Tibial nerve (tissue), 4 donors: ENCODE results near the gene HAL. TPM values are rescaled to one million over a fixed set of nuclear protein-coding genes. Genes with fewer than 3 reads are reported as not detected.

Experiments used
- DNase-seq, 2 donors: peaks; one replicate each; pipeline ENCODE4 v3.0.0-alpha.2; 2019; ENCODE audit warnings: low spot score in 2 of 2
- H3K27ac ChIP-seq, 4 donors: fragments of 200-600 bp; sonication (generic) in 3 of 4; one replicate each; pipeline ENCODE4 v1.5.1; 2017 to 2019; ENCODE audit warnings: mild to moderate bottlenecking in 1 of 4
- H3K27me3 ChIP-seq, 2 donors: fragments of 200-600 bp; sonication (generic) in 1 of 2; one replicate each; pipeline versions ENCODE4 v1.5.1 to v1.6.0; 2017 to 2019
- H3K36me3 ChIP-seq, 3 donors: fragments of 200-600 bp; sonication (generic); one replicate each; pipeline ENCODE4 v1.5.1; 2018 to 2019
- H3K4me1 ChIP-seq, 4 donors: fragments of 200-600 bp; sonication (generic) in 3 of 4; one replicate each; pipeline ENCODE4 v1.5.1; 2017 to 2019
- H3K4me3 ChIP-seq, 4 donors: fragments of 200-600 bp; sonication (generic) in 3 of 4; one replicate each; pipeline ENCODE4 v1.5.1; 2017 to 2019; ENCODE audit warnings: mild to moderate bottlenecking in 1 of 4, moderate library complexity in 1 of 4
- H3K9me3 ChIP-seq, 4 donors: fragments of 200-600 bp; sonication (generic) in 3 of 4; one replicate each; pipeline ENCODE4 v1.5.1; 2017 to 2019
- CTCF ChIP-seq, 5 experiments: fragments of 200-600 bp in 3 of 5; fragments of 450-650 bp in 2 of 5; sonication (generic) in 3 of 5; IDR thresholded peaks; one replicate each; pipeline ENCODE4 v1.5.1; 2016 to 2019; ENCODE audit warnings: antibody characterized with exemption in 5 of 5, mild to moderate bottlenecking in 3 of 5, moderate library complexity in 2 of 5
- EP300 ChIP-seq, 2 donors: sonication (generic); formaldehyde crosslinking; IDR thresholded peaks; one replicate each; pipeline ENCODE4 v1.6.1; 2017; ENCODE audit warnings: antibody characterized with exemption in 2 of 2, mild to moderate bottlenecking in 1 of 2
- POLR2A ChIP-seq, 2 donors: fragments of 450-650 bp; IDR thresholded peaks; one replicate each; pipeline ENCODE4 v1.6.1; 2017; ENCODE audit warnings: antibody characterized with exemption in 2 of 2, mild to moderate bottlenecking in 2 of 2, moderate library complexity in 2 of 2
- WGBS, 2 donors: methylation state at CpG; one replicate each; pipeline ENCODE4 v1.1.5; 2018; 5-methylcytosine and 5-hydroxymethylcytosine counted together
- total RNA-seq, 4 donors: library from RNA; depleted of rRNA; stranded (reverse); fragments of >200 nt; gene quantifications; one replicate each; pipeline ENCODE4 v1.1.0, GENCODE V29; 2016

HAL gene
- total RNA-seq, 4 donors from 2014 or later = 0.20 to 1.5 (median 0.32) TPM

- WGBS, 2 donors = 87% methylated on average over 3 of the region's 3 CpGs
- TF ChIP-seq CTCF (IDR thresholded peaks at IDR 0.05) (no peak), EP300 (IDR thresholded peaks at IDR 0.05) (no peak), POLR2A (IDR thresholded peaks at IDR 0.05) (no peak)
- Histone ChIP-seq H3K36me3 (peaks cover 0 to 87% (median 13%) of the 10 kb centered on the region in 3 donors), H3K27me3 (no peaks in the 10 kb centered on the region), H3K9me3 (no peaks in the 10 kb centered on the region), H3K4me3 (no peak overlapping the region), H3K27ac (no peak overlapping the region), H3K4me1 (no peaks in the 10 kb centered on the region)
- no peak for DNase-seq
Observed at GRCh38 chr12:96014943-96015599, 18.9 kb upstream of the HAL start.

GRCh38 chr12:96007729-96008128 is 11.6 kb upstream of the HAL start:
- no peaks in the 10 kb centered on the region for H3K9me3 ChIP-seq
- DNase-seq = no peak
- peaks cover 0 to 87% (median 32%) of the 10 kb centered on the region in 3 donors for H3K36me3 ChIP-seq
- TF ChIP-seq CTCF (IDR thresholded peaks at IDR 0.05) (no peak), POLR2A (IDR thresholded peaks at IDR 0.05) (no peak), EP300 (IDR thresholded peaks at IDR 0.05) (no peak)
- no peak overlapping the region for H3K27ac ChIP-seq
- no peak overlapping the region for H3K4me3 ChIP-seq
- H3K4me1 ChIP-seq = no peaks in the 10 kb centered on the region
- WGBS, 2 donors = 23 to 45% methylated on average over 1 of the region's 1 CpG
- H3K27me3 ChIP-seq = no peaks in the 10 kb centered on the region

- Histone ChIP-seq H3K36me3 (peaks cover 2 to 87% (median 22%) of the 10 kb centered on the region in 3 donors), H3K4me1 (no peaks in the 10 kb centered on the region), H3K27ac (no peak overlapping the region), H3K4me3 (no peak overlapping the region), H3K9me3 (no peaks in the 10 kb centered on the region), H3K27me3 (no peaks in the 10 kb centered on the region)
- WGBS, 2 donors = 92 to 99% methylated on average over 1 of the region's 1 CpG
- TF ChIP-seq CTCF (IDR thresholded peaks at IDR 0.05) (no peak), POLR2A (IDR thresholded peaks at IDR 0.05) (no peak), EP300 (IDR thresholded peaks at IDR 0.05) (no peak)
- no peak for DNase-seq
Observed at GRCh38 chr12:96006727-96007126, 10.6 kb upstream of the HAL start.

GRCh38 chr12:96000858-96001257 is 4.7 kb upstream of the HAL start:
- peaks cover 2 to 61% (median 7%) of the 10 kb centered on the region in 3 donors for H3K36me3 ChIP-seq
- no peak for TF ChIP-seq CTCF (IDR thresholded peaks at IDR 0.05)
- no peak for TF ChIP-seq POLR2A (IDR thresholded peaks at IDR 0.05)
- TF ChIP-seq EP300 (IDR thresholded peaks at IDR 0.05) = no peak
- H3K9me3 ChIP-seq = no peaks in the 10 kb centered on the region
- peaks cover 0 to 7% (median 0%) of the 10 kb centered on the region in 4 donors for H3K4me1 ChIP-seq
- no peak overlapping the region for H3K4me3 ChIP-seq
- no peak overlapping the region for H3K27ac ChIP-seq
- 86 to 90% methylated on average over 5 of the region's 5 CpGs for WGBS, 2 donors
- no peak for DNase-seq
- H3K27me3 ChIP-seq = no peaks in the 10 kb centered on the region

- H3K36me3 ChIP-seq = peaks cover 2 to 48% (median 5%) of the 10 kb centered on the region in 3 donors
- DNase-seq = no peak
- no peaks in the 10 kb centered on the region for H3K9me3 ChIP-seq
- H3K4me1 ChIP-seq = peaks cover 0 to 7% (median 0%) of the 10 kb centered on the region in 4 donors
- no peak overlapping the region for H3K27ac ChIP-seq
- TF ChIP-seq CTCF (IDR thresholded peaks at IDR 0.05) (no peak), EP300 (IDR thresholded peaks at IDR 0.05) (no peak), POLR2A (IDR thresholded peaks at IDR 0.05) (no peak)
- WGBS, 2 donors = 85 to 90% methylated on average over 5 of the region's 5 CpGs
- no peaks in the 10 kb centered on the region for H3K27me3 ChIP-seq
- no peak overlapping the region for H3K4me3 ChIP-seq
Observed at GRCh38 chr12:95999484-95999883, 3.3 kb upstream of the HAL start.
